Fibroblast of skin of right quadriceps (primary cell): ENCODE measurements around the gene FCHSD2.
"Not testable (repeated sequence)": the region's sequence is repeated elsewhere in the genome, so short reads cannot be mapped to it uniquely, and the experiment has no call there.

Experiments used
- DNase-seq: peaks from one replicate; pipeline ENCODE4 v3.0.0-alpha.2; 2013

Gene FCHSD2

GRCh38 chr11:73147771-73148681 lies 5.9 kb upstream of the FCHSD2 start:
- no peak for DNase-seq

DNA sequence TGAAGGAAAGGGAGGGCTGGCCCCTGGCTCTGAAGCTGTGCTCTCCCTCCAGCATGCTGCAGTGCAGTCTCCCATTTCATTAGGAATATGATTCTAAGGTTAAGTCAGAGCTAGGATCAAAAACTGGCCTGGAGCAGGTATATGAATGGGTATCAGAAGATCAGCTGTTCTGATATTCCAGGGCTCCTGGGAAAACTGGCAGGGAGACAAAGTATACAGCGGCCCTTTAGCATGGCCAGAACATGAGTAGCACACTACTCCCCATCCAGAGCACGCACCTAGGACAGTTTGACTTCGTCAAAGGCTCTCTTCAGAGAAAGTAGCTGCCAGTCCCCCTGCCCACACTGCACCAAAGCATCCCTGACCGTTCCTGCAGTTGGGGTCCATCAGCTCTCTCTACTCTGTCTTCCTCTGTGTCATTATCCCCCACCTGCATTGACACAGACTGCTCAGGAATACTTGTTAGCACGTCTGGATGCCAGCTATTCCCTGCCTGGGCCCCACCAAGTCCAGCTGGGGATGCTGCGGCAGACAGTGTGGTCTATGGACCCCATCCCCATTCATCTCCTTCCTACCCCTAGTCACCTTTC lies 4.0 kb upstream of the FCHSD2 start:
- DNase-seq, result no peak

- DNase-seq, result no peak
Observed at GRCh38 chr11:73143126-73143838, 1.2 kb upstream of the FCHSD2 start.

DNA sequence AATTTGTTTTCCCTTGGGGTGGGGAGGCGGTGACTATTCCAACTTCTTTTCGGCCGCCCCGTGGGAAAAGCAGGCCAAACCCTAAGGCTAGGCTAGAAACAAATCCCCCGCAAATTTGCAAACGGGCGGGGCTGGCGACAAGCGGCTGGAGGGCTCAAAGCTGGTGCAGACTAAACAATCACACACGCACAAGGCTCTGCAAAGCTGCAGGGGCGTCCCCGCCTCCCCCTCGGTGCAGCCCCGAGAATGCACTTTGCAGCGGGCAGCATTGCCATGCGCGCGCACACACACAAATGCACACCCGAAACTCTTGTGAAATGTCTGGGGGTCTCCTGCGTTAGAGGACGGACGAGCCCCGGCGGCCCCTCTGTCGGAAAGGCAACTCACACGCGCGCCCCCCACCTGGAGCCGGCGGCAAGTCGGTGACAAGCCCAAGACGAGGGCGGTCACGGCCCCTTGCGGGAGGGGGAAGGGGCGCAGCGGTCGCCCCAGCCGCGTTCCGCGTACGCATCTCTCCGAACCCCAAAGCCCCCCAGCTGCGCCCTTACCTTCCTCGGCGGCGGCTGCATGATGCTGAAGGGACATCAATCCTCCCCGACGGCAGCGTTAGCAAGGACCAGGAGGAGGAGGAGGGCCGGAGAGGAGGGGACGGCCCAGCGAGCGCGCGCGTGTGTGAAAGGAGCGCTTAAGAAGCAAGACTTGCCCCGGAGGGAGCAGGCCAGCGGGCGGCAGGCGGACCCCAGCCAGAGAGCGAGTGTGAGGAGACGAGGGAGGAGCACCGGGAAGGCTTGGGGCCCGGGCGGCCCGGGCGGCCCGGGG lies 600 bp downstream of the FCHSD2 start:
- DNase-seq, result peak; percentile 68

DNA sequence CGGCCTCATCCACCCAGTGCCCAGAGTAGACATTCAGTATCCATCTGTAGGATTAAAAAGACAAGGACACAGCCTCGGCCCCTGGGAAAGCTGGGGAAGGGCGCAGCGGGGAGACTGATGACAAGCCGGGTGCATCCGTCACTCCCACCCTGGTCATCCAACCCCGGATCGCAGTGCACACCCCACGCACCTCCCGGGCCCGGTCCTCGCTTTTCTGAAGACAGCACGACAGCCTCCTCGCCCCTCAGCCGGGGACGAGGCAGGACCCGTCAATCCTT lies 1.1 kb downstream of the FCHSD2 start:
- no peak for DNase-seq

GRCh38 chr11:73140213-73141030 lies 1.7 kb downstream of the FCHSD2 start:
- DNase-seq, result no peak

GRCh38 chr11:73139476-73140198 lies 2.5 kb downstream of the FCHSD2 start:
- peak; percentile 11 for DNase-seq

DNA sequence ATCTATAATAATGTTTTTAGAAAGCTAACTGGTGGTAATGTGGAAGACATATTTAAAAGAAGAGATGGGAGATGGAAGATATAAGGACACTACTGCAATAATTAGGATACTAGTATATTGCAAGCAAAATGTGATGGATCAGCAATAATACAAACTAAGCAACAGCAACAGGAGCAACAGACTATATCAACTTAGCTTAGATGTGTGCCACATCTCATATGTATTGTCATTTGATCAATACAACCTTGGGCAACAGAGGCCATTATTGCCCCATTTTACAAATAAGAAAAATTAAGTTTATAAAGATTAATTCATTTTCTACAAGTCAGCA lies 4.2 kb downstream of the FCHSD2 start:
- DNase-seq, result no peak

DNA sequence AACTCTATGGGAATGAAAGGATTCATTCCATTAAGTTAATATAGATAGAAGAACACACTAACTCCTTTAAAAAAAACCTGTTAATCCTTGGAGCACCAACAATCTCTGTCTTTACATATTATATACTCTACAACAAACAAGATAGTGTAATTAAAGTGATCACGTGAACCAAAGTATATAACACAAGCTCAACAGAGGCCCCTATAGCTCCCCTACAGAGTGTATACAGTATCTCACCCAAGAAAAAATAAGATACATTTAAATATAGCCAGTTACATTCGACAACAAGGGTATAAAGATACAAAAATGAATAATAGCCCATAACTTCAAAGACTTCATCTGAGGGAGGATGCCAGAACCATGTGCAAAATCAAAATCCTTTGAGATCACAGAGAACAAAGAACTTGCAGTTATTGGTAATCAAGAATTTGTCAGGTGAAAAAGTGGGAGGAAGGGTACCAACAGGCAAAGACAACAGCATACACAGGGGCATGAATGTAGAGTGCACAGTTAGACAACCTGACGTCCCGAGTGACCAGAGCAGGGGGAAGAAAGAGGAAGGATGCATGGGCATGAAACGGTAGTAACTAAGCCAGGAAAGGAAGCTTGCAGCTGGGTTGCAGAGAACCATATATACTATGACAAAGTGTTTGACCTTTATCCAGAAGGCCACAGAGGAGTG lies 4.7 kb downstream of the FCHSD2 start:
- no peak for DNase-seq

- not testable (repeated sequence) for DNase-seq
Observed at GRCh38 chr11:73136722-73137121, 5.4 kb downstream of the FCHSD2 start.

DNA sequence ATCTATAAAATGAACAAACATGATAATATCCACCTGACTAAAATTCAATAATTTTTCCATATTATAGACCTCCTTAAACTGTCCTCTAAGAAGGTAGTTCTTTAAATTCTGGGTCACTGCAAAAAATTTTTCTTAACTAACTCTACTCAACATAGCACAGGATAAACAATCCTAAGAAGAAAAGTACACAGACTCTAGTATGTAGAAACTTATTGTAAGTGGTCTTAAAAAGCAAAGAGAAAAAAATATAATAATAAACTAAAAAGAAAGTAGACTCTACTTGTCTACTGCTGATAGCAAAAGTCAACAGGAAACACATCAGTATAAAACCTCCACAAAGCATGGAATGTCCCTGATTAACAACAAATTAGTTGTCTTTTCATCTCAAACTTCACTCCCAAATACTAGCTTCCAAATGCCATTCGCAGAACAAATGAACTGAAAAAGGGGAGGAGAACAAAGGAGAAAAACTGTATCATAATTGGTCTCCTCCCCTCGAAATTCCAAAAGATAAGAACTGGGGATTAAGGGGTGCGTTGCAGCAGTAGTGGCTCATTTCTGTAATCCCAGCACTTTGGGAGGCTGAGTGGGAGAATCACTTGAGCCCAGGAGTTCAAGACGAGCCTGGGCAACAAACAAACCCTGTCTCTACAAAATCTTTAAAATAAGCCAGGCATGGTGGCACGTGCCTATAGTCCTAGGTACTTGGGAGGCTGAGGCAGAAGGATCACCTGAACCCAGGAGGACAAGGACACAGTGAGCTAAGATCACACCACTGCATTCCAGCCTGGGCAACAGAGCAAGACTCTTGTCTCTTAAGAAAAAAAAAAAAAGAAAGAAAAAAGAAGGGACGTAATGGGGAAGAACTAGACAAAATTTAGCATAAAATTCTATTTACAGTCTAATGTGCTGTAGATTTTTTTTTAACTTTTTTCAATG lies 6.5 kb downstream of the FCHSD2 start:
- no peak for DNase-seq

- not testable (repeated sequence) for DNase-seq
Observed at GRCh38 chr11:73132349-73132748, 9.8 kb downstream of the FCHSD2 start.

GRCh38 chr11:73130181-73130580 lies 11.9 kb downstream of the FCHSD2 start:
- DNase-seq, result no peak

DNA sequence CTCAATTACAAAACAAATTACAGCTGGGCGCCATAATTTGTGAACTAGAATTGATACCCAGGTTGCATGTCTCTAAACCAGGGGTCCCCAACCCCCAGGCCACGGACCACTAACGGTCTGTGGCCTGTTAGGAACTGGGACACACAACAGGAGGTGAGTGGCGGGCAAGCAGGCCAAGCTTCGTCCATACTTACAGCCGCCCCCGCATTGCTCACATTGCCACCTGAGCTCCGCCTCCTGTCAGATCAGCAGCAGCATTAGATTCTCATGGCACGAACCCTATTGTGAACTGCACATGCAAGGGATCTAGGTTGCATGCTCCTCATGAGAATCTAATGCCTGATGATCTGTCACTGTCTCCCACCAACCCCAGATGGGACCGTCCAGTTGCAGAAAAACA lies 12.9 kb downstream of the FCHSD2 start:
- no peak for DNase-seq

DNA sequence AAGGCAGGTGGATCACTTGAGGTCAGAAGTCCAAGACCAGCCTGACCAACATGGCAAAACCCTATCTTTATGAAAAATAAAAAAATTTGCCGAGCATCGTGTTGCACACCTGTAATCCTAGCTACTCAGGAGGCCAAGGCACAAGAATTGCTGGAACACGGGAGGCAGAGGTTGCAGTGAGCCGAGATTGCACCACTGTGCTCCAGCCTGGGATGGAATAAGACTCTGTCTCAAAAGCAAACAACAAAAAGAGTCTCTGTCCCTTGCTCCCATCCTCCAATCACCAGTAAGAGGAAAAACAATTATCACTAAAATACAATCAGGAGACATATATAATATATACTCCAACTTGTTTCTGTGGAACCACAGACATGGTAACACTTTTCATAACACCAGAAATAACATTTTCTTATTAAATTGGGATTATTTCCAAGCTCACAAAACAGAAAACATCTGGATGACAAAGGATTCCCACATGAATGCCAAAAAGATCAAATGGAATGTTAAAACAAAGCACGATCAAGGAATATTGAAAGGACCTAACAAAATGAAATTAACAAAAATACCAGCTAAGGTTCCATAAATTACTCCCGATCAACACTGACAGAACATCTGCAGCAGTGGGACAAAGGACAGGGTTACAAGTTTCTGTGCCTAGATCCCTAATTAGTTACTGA lies 15.2 kb downstream of the FCHSD2 start:
- no peak for DNase-seq

DNA sequence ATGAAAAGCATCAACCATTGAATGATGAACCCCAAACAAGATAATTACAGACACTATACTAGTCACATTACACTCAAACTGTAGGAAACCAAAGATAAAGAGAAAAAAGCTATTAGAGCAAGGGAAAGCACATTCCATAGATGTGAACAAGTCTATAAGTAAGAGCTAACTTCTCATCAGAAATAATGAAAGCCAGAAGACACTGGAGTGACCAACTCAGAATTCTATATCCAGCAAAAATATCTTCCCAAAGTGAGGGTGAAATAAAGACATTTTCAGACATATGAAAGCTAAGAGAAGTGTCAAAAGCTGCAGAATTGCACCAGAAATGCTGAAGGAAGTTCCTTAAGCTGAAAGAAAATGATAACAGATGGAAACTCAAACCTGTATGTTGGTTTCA lies 17.3 kb downstream of the FCHSD2 start:
- no peak for DNase-seq

DNA sequence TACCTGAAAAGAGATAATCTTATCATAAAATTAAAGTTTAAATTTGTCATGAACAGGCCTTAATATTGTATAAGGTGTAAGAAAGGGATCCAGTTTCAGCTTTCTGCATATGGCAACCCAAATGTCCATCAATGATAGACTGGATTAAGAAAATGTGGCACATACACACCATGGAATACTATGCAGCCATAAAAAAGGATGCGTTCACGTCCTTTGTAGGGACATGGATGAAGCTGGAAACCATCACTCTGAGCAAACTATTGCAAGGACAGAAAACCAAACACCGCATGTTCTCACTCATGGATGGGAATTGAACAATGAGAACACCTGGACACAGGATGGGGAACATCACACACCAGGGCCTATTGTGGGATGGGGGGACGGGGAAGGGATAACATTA lies 18.2 kb downstream of the FCHSD2 start:
- DNase-seq, result not testable (repeated sequence)

DNA sequence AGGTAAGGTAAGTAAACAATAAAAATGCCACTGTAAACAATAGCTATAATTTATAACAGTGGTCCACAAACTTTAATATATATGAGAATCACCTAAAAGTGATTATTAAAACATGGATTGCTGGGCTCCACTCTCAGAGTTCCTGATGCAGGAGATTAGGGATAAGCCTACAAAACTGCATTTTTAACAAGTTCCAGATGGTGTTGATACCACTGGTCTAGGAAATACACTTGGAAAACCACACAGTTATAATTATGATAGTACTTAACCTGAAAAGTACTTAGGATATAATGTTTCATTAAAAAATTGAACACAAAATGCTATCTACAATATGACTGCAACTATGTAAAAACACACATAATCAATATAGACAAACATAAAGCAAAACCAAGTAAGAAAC lies 20.4 kb downstream of the FCHSD2 start:
- peak; percentile 47 for DNase-seq

DNA sequence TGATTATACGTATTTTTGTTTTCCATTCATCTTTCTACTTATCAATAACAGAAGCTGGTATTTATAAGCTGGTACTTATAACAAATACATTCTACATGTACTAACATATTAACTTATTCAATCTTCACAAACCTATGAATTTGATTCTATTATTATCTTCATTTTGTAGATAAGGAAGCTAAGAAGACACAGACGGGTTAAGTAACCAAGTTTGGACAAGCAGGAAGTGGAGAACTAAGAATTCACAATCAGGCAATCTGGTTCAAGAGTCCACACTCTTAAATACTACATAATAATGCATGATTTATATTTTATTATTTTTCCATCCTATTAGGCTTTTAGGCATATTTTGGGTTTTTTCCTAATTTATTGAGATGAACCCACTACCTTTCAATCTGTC lies 25.0 kb downstream of the FCHSD2 start:
- no peak for DNase-seq
